ENCODE results near the gene GALNT7. TPM values are rescaled to one million over a fixed set of nuclear protein-coding genes. Genes with fewer than 3 reads are reported as not detected.

GALNT7 gene
- 8.2 TPM for polyA plus RNA-seq (2012; ENCODE audit: insufficient read length, low read depth)

GRCh38 chr4:173168396-173169177, at the start of gene GALNT7:
TSS of gene GALNT7 (plus strand) at chr4:173168811. CDS start at chr4:173168836, 25 bp downstream.
- TF ChIP-seq POLR2AphosphoS5 (IDR thresholded peaks at IDR 0.05; ENCODE audit: low read depth, low read length): no peak
- no peak for TF ChIP-seq REST (IDR thresholded peaks at IDR 0.05; ENCODE audit: insufficient read depth in 1 of 2, low read depth in 2 of 2, low read length in 2 of 2)
- no peak for TF ChIP-seq SIN3A (IDR thresholded peaks at IDR 0.05; ENCODE audit: borderline replicate concordance, insufficient read depth, low read length)
- TF ChIP-seq TAF1 (IDR thresholded peaks at IDR 0.05; ENCODE audit: borderline replicate concordance, insufficient read depth, low read length): 0 out of 2 replicates have a peak, but pooled peaks have one; percentile 29

- TF ChIP-seq REST (IDR thresholded peaks at IDR 0.05; ENCODE audit: insufficient read depth in 1 of 2, low read depth in 2 of 2, low read length in 2 of 2): no peak
- no peak for TF ChIP-seq POLR2AphosphoS5 (IDR thresholded peaks at IDR 0.05; ENCODE audit: low read depth, low read length)
- TF ChIP-seq FOXP2 (optimal IDR thresholded peaks at IDR 0.05; ENCODE audit: borderline replicate concordance, extremely low read depth, extremely low read length, insufficient read depth): no peak
- no peak for TF ChIP-seq TAF1 (IDR thresholded peaks at IDR 0.05; ENCODE audit: borderline replicate concordance, insufficient read depth, low read length)
- TF ChIP-seq SIN3A (IDR thresholded peaks at IDR 0.05; ENCODE audit: borderline replicate concordance, insufficient read depth, low read length): no peak
These were observed 48.8 kb upstream of the GALNT7 start for GRCh38 chr4:173119818-173120217.

- TF ChIP-seq SIN3A (IDR thresholded peaks at IDR 0.05; ENCODE audit: borderline replicate concordance, insufficient read depth, low read length): no peak
- TF ChIP-seq REST (IDR thresholded peaks at IDR 0.05; ENCODE audit: insufficient read depth in 1 of 2, low read depth in 2 of 2, low read length in 2 of 2): no peak
- TF ChIP-seq POLR2AphosphoS5 (IDR thresholded peaks at IDR 0.05; ENCODE audit: low read depth, low read length): no peak
- TF ChIP-seq TAF1 (IDR thresholded peaks at IDR 0.05; ENCODE audit: borderline replicate concordance, insufficient read depth, low read length): no peak
- TF ChIP-seq FOXP2 (optimal IDR thresholded peaks at IDR 0.05; ENCODE audit: borderline replicate concordance, extremely low read depth, extremely low read length, insufficient read depth): no peak
These were observed 47.5 kb upstream of the GALNT7 start for GRCh38 chr4:173121076-173121561.

- no peak for TF ChIP-seq TAF1 (IDR thresholded peaks at IDR 0.05; ENCODE audit: borderline replicate concordance, insufficient read depth, low read length)
- no peak for TF ChIP-seq REST (IDR thresholded peaks at IDR 0.05; ENCODE audit: insufficient read depth in 1 of 2, low read depth in 2 of 2, low read length in 2 of 2)
- no peak for TF ChIP-seq SIN3A (IDR thresholded peaks at IDR 0.05; ENCODE audit: borderline replicate concordance, insufficient read depth, low read length)
- no peak for TF ChIP-seq FOXP2 (optimal IDR thresholded peaks at IDR 0.05; ENCODE audit: borderline replicate concordance, extremely low read depth, extremely low read length, insufficient read depth)
- TF ChIP-seq POLR2AphosphoS5 (IDR thresholded peaks at IDR 0.05; ENCODE audit: low read depth, low read length): no peak
These were observed 44.3 kb upstream of the GALNT7 start for GRCh38 chr4:173124209-173124865.

All from PFSK-1 (cell line).